HepG2 (cell line): ENCODE results near the gene HLCS. TPM values are rescaled to one million over a fixed set of nuclear protein-coding genes. Genes with fewer than 3 reads are reported as not detected.

Experiments used
- ATAC-seq: fragments of 200-7000 bp; cut with Tn5 transposase; 3 replicates; pipeline ENCODE4 v1.9.1; 2020; ENCODE audit warnings: mild to moderate bottlenecking, moderate library complexity
- BruUV-seq: library from RNA; stranded (reverse); fragments of 400-500 nt; replicated peaks from 2 replicates; lab custom pipeline; 2021; lab: Mats Ljungman, UMichigan
- CTCF ChIA-PET: fragments of 300-600 bp; formaldehyde crosslinking; extraction: SDS; loops from one replicate; lab custom pipeline; 2021; ENCODE audit warnings: low total read pairs, inconsistent platforms, low intra/inter-chr PET ratio; lab: Yijun Ruan, JAX
- POLR2A ChIA-PET: fragments of 350-600 bp; sonication (Branson Sonifier 250); formaldehyde crosslinking; loops from one replicate; lab custom pipeline; 2020; ENCODE audit warnings: antibody characterized with exemption, inconsistent platforms; lab: Yijun Ruan, JAX
- DNase-seq: peaks from one replicate; pipeline ENCODE4 v3.0.0-alpha.2; 2015; ENCODE audit warnings: low spot score
- FAIRE-seq: peaks from 3 replicates; lab custom pipeline; 2011; peaks lifted over from hg19 to GRCh38; lab: Jason Lieb, UNC
- H2AFZ ChIP-seq: one replicate; pipeline ENCODE4 v1.6.1; 2011; ENCODE audit warnings: low read length, inconsistent platforms
- H3K27ac ChIP-seq: fragments of 300-600 bp; 3 replicates; pipeline ENCODE4 v1.8.0; 2011; ENCODE audit warnings: mixed run types, mild to moderate bottlenecking, mixed read lengths, low read length, inconsistent platforms; ENCODE audit not compliant: insufficient read depth; ENCODE audit errors: extremely low read length
- H3K27me3 ChIP-seq, 2 experiments: fragments of 200-600 bp in 1 of 2; 2 replicates in 1 of 2; 3 replicates in 1 of 2; pipeline versions ENCODE4 v1.6.0 to v1.8.0; 2011; ENCODE audit warnings: low read length in 2 of 2, mild to moderate bottlenecking in 2 of 2, moderate library complexity in 2 of 2, inconsistent platforms in 1 of 2; ENCODE audit not compliant: insufficient read depth in 2 of 2, control insufficient read depth in 1 of 2
- H3K36me3 ChIP-seq, 2 experiments: fragments of 200-600 bp in 1 of 2; replicated peaks in 1 of 2; 2 replicates in 1 of 2; 3 replicates in 1 of 2; pipeline versions ENCODE4 v1.5.1 to v1.8.0; 2011; ENCODE audit warnings: low read length in 2 of 2, inconsistent platforms in 1 of 2; ENCODE audit not compliant: insufficient read depth in 2 of 2, control insufficient read depth in 1 of 2
- H3K4me1 ChIP-seq: 2 replicates; pipeline ENCODE4 v1.5.1; 2012; ENCODE audit warnings: low read length, inconsistent platforms; ENCODE audit not compliant: insufficient read depth
- H3K4me2 ChIP-seq: 2 replicates; pipeline ENCODE4 v1.6.0; 2011; ENCODE audit warnings: low read depth, low read length, inconsistent platforms
- H3K4me3 ChIP-seq, 3 experiments: fragments of 200-600 bp in 1 of 3; sonication (generic), shearing (Covaris generic) in 1 of 3; replicated peaks in 1 of 3; 2 replicates each; pipeline ENCODE4 v1.5.1; 2011 to 2016; ENCODE audit warnings: low read length in 3 of 3, inconsistent platforms in 2 of 3, low read depth in 2 of 3, mild to moderate bottlenecking in 2 of 3, control low read depth in 1 of 3, mixed read lengths in 1 of 3; ENCODE audit not compliant: insufficient read depth in 1 of 3
- H3K79me2 ChIP-seq: one replicate; pipeline ENCODE4 v1.6.1; 2011; ENCODE audit warnings: low read length, inconsistent platforms; ENCODE audit not compliant: insufficient read depth
- H3K9ac ChIP-seq: 2 replicates; pipeline ENCODE4 v1.6.0; 2011; ENCODE audit warnings: mild to moderate bottlenecking, low read depth, low read length, inconsistent platforms; ENCODE audit not compliant: insufficient read depth
- H3K9me3 ChIP-seq: 2 replicates; pipeline ENCODE4 v1.5.1; 2012; ENCODE audit warnings: mild to moderate bottlenecking, low read length
- H4K20me1 ChIP-seq: 2 replicates; pipeline ENCODE4 v1.6.0; 2011; ENCODE audit warnings: inconsistent platforms, mild to moderate bottlenecking, low read length, moderate library complexity; ENCODE audit not compliant: insufficient read depth
- ATF6 ChIP-seq: sonication (generic); formaldehyde crosslinking; conservative IDR thresholded peaks from 2 replicates; pipeline ENCODE4 v1.4.0; 2020; ENCODE audit warnings: missing genetic modification reagents
- GRHL1 ChIP-seq: sonication (generic); formaldehyde crosslinking; conservative IDR thresholded peaks from 2 replicates; pipeline ENCODE4 v1.8.0; 2022; ENCODE audit warnings: missing genetic modification reagents
- HHEX ChIP-seq: IDR thresholded peaks from 2 replicates; pipeline ENCODE4 v1.6.1; 2016; ENCODE audit warnings: control low read depth
- JUNB ChIP-seq: sonication (generic); formaldehyde crosslinking; IDR thresholded peaks from 2 replicates; pipeline ENCODE4 v1.8.0; 2022; ENCODE audit warnings: missing genetic modification reagents, mild to moderate bottlenecking, borderline replicate concordance
- KDM6A ChIP-seq: IDR thresholded peaks from 2 replicates; pipeline ENCODE4 v1.6.1; 2016; ENCODE audit warnings: low read depth
- KMT2B ChIP-seq: IDR thresholded peaks from 2 replicates; pipeline ENCODE4 v1.6.1; 2016; ENCODE audit warnings: missing genetic modification reagents, missing compliant biosample characterization
- MAFG ChIP-seq: sonication (generic); formaldehyde crosslinking; IDR thresholded peaks from 2 replicates; pipeline ENCODE4 v1.5.1; 2020; ENCODE audit warnings: mild to moderate bottlenecking, missing genetic modification reagents
- NR2F2 ChIP-seq: IDR thresholded peaks from 2 replicates; pipeline ENCODE4 v1.6.1; 2012; ENCODE audit warnings: low read depth, inconsistent platforms, borderline replicate concordance
- RNF2 ChIP-seq: fragments of 450-650 bp; conservative IDR thresholded peaks from 2 replicates; pipeline ENCODE4 v1.6.1; 2016; ENCODE audit warnings: low read depth
- SNAPC5 ChIP-seq: sonication (generic); formaldehyde crosslinking; IDR thresholded peaks from 2 replicates; pipeline ENCODE4 v1.8.1; 2023; ENCODE audit warnings: mild to moderate bottlenecking, missing genetic modification reagents, borderline replicate concordance
- TBL1XR1 ChIP-seq: fragments of 150-350 bp; IDR thresholded peaks from 2 replicates; pipeline ENCODE4 v1.6.1; 2014; ENCODE audit warnings: borderline replicate concordance, low read length; ENCODE audit not compliant: partially characterized antibody
- THAP9 ChIP-seq: sonication (generic); formaldehyde crosslinking; IDR thresholded peaks from 2 replicates; pipeline ENCODE4; 2020; ENCODE audit warnings: missing genetic modification reagents, mild to moderate bottlenecking, borderline replicate concordance
- ZKSCAN5 ChIP-seq: sonication (generic); formaldehyde crosslinking; IDR thresholded peaks from 2 replicates; pipeline ENCODE4 v1.5.1; 2020; ENCODE audit warnings: mild to moderate bottlenecking, missing genetic modification reagents
- ZNF251 ChIP-seq: sonication (generic); formaldehyde crosslinking; IDR thresholded peaks from 2 replicates; pipeline ENCODE4 v1.9.0; 2021; ENCODE audit warnings: mild to moderate bottlenecking, missing genetic modification reagents
- ZNF329 ChIP-seq: sonication (generic); formaldehyde crosslinking; IDR thresholded peaks from 2 replicates; pipeline ENCODE4 v1.9.0; 2021; ENCODE audit warnings: low read depth, mild to moderate bottlenecking, missing genetic modification reagents
- ZNF891 ChIP-seq: sonication (generic); formaldehyde crosslinking; IDR thresholded peaks from 2 replicates; pipeline ENCODE4 v1.5.0; 2020; ENCODE audit warnings: mild to moderate bottlenecking, missing genetic modification reagents
- WGBS: methylation state at CpG from one replicate; pipeline ENCODE4 v1.1.6; 2017; ENCODE audit warnings: low lambda C conversion rate; 5-methylcytosine and 5-hydroxymethylcytosine counted together
- in situ Hi-C: cut with HindIII; loops from 2 replicates; pipeline ENCODE4 v1.10.0; 2017; ENCODE audit warnings: low pct_unique_long_range_greater_than_20kb; ENCODE audit not compliant: extremely low pct_ligation_motif_present
- intact Hi-C: fragments of 100-400 bp; cut with micrococcal nuclease; formaldehyde crosslinking; loops from one replicate; pipeline ENCODE4 v1.10.0; 2022; ENCODE audit not compliant: unreplicated experiment
- polyA plus RNA-seq, 8 experiments: library from polyadenylated mRNA; depleted of rRNA in 3 of 8; stranded (reverse) in 7 of 8; unstranded in 1 of 8; fragments of >200 nt; fragmentation: Illumina TruSeq in 4 of 8; extraction: Trizol in 4 of 8; gene quantifications; 2 replicates each; pipeline versions ENCODE4 v1.2.1 to v1.2.3, GENCODE V29; 2011 to 2016; ENCODE audit warnings: low read depth in 4 of 8, missing spikeins in 1 of 8, mixed read lengths in 1 of 8; ENCODE audit not compliant: insufficient read depth in 1 of 8
- total RNA-seq, 5 experiments: library from RNA; depleted of rRNA; stranded (reverse); fragments of >200 nt; fragmentation: Illumina TruSeq; extraction: Trizol; gene quantifications; 2 replicates each; pipeline ENCODE4 v1.2.3, GENCODE V29; 2016; ENCODE audit warnings: low read depth in 1 of 5

HLCS gene
- total and polyA plus RNA-seq, 2 of the 13 experiments (the other 11 are each of a cell fraction or from before 2014, with no cell fraction given): 7.9 to 12.3 TPM

- Histone ChIP-seq H3K27ac (no peak overlapping the region), H3K36me3 (peaks cover 0 to 7% of the 10 kb centered on the region in 2 experiments; a peak in 1 of 5 replicates), H3K4me3 (no peak overlapping the region), H3K4me2 (no peak overlapping the region), H3K9ac (no peak overlapping the region), H2AFZ (no peak overlapping the region), H3K27me3 (no peaks in the 10 kb centered on the region), H3K79me2 (no peaks in the 10 kb centered on the region), H3K9me3 (no peaks in the 10 kb centered on the region), H3K4me1 (peaks cover under 1% of the 10 kb centered on the region; the same call in 1 of the 2 replicates), H4K20me1 (no peaks in the 10 kb centered on the region)
- 90% methylated on average over 3 of the region's 3 CpGs for WGBS
- FAIRE-seq: no peak
- BruUV-seq: no TSS peak
- intact Hi-C loops (no loop called here), in situ Hi-C loops (loop anchor here (5.0 kb wide), 1 partner anchor 174 kb away; no protein-coding TSS in a partner anchor)
- TF ChIP-seq MAFG (CRISPR knock-in tag) (no peak), KDM6A (CRISPR knock-in tag) (no peak), ZNF329 (CRISPR knock-in tag) (no peak), JUNB (CRISPR knock-in tag) (no peak), NR2F2 (no peak), ZNF251 (CRISPR knock-in tag) (no peak), THAP9 (CRISPR knock-in tag) (no peak), ZKSCAN5 (CRISPR knock-in tag) (no peak), TBL1XR1 (no peak), KMT2B (CRISPR knock-in tag) (no peak), ATF6 (CRISPR knock-in tag) (no peak), ZNF891 (no peak), GRHL1 (no peak), RNF2 (no peak), SNAPC5 (CRISPR knock-in tag) (no peak), HHEX (no peak)
- POLR2A ChIA-PET: no interaction called here
- CTCF ChIA-PET: no interaction called here
- no peak for DNase-seq
- no peak for ATAC-seq
Measured at GRCh38 chr21:36753556-36753955, 212.9 kb downstream of the HLCS start.
